BJ (cell line): ENCODE measurements around the gene HSPBP1. TPM values are rescaled to one million over a fixed set of nuclear protein-coding genes. Genes with fewer than 3 reads are reported as not detected.
A peak's percentile ranks its signal among the peaks of the same experiment; 100 is the strongest.

ENCODE experiments used
- CTCF ChIA-PET: fragments of 350-600 bp; formaldehyde crosslinking; extraction: SDS; loops from one replicate; lab custom pipeline; 2021; ENCODE audit warnings: antibody characterized with exemption, inconsistent platforms; lab: Yijun Ruan, JAX
- POLR2A ChIA-PET: fragments of 300-600 bp; sonication (Branson Sonifier 250); formaldehyde crosslinking; extraction: SDS; loops from one replicate; lab custom pipeline; 2021; ENCODE audit warnings: antibody characterized with exemption; lab: Charles Lee
- DNase-seq: peaks from one replicate; pipeline ENCODE4 v3.0.0-alpha.2; 2011; ENCODE audit warnings: low read depth
- H3K27me3 ChIP-seq: 2 replicates; pipeline ENCODE4 v1.6.0; 2011; ENCODE audit warnings: low read length; ENCODE audit not compliant: control insufficient read depth, insufficient read depth
- H3K36me3 ChIP-seq: 2 replicates; pipeline ENCODE4 v1.5.1; 2011; ENCODE audit warnings: low read length; ENCODE audit not compliant: control insufficient read depth, insufficient read depth
- H3K4me3 ChIP-seq: 2 replicates; pipeline ENCODE4 v1.5.1; 2011; ENCODE audit warnings: low read depth, mild to moderate bottlenecking, control low read depth, low read length
- polyA plus RNA-seq: library from polyadenylated mRNA; depleted of rRNA; stranded (reverse); fragments of >200 nt; gene quantifications from 2 replicates; pipeline ENCODE4 v1.2.3, GENCODE V29; 2011; rRNA removed
- small RNA-seq: library from RNA; depleted of rRNA; stranded (forward); fragments of <200 nt; gene quantifications from one replicate; pipeline ENCODE3, GENCODE V24; 2012; ENCODE audit warnings: low replicate concordance, low read depth; ENCODE audit not compliant: insufficient read length
- TF ChIP-seq, protein P1 (sequence below): IDR thresholded peaks from 2 replicates; pipeline ENCODE4 v1.5.1; 2011; ENCODE audit warnings: low read depth, mild to moderate bottlenecking, control low read depth, inconsistent platforms, low read length, moderate library complexity; ENCODE audit not compliant: insufficient read depth

Gene HSPBP1
- polyA plus RNA-seq, 1 experiment = 43.8 TPM

DNA sequence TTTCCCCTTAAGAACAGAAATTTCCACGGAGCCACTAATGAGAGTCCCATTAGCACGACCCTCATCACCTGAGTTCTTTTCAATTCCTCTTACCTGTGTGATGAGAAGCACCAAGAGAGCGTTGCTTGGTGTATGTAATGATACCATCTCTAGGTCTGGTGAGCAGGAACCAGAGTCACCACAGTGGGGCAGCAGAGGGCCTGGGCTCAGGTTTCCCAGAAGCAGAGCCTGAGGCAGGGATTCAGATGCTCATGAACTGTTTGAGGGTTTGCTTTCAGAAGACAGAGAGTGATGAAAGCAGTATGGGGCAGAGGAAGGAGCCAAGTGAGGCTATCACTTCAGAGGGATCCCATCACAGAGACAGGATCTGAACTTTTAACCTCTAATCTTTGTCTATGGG, 67.5 kb downstream of the HSPBP1 start:
- POLR2A ChIA-PET = no interaction called here
- Histone ChIP-seq H3K36me3 (no peaks in the 10 kb centered on the region), H3K4me3 (no peak overlapping the region), H3K27me3 (no peaks in the 10 kb centered on the region)
- no peak for DNase-seq
- TF ChIP-seq, protein P1, sequence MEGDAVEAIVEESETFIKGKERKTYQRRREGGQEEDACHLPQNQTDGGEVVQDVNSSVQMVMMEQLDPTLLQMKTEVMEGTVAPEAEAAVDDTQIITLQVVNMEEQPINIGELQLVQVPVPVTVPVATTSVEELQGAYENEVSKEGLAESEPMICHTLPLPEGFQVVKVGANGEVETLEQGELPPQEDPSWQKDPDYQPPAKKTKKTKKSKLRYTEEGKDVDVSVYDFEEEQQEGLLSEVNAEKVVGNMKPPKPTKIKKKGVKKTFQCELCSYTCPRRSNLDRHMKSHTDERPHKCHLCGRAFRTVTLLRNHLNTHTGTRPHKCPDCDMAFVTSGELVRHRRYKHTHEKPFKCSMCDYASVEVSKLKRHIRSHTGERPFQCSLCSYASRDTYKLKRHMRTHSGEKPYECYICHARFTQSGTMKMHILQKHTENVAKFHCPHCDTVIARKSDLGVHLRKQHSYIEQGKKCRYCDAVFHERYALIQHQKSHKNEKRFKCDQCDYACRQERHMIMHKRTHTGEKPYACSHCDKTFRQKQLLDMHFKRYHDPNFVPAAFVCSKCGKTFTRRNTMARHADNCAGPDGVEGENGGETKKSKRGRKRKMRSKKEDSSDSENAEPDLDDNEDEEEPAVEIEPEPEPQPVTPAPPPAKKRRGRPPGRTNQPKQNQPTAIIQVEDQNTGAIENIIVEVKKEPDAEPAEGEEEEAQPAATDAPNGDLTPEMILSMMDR = peak; percentile 23; the same call in 1 of the 2 replicates
- CTCF ChIA-PET = no interaction called here

Small RNA genes lying within 50 kb of the gene (small RNA-seq; reads per million reads assigned to genes)
- not detected for gene MIR6802
- gene MIR6803 = not detected
- gene MIR6804 = not detected

Other genes starting within 250 kb of the HSPBP1 start
- not detected in 2 replicates for gene GP6, start 241.8 kb downstream of the HSPBP1 start, polyA plus RNA-seq
- gene RDH13, start 217.0 kb downstream of the HSPBP1 start, polyA plus RNA-seq = 5.2 and 6.1 TPM in 2 replicates
- gene EPS8L1, start 204.2 kb downstream of the HSPBP1 start, polyA plus RNA-seq = 3.6 and 4.4 TPM in 2 replicates
- 36.0 and 50.8 TPM in 2 replicates for gene PPP1R12C, start 162.5 kb downstream of the HSPBP1 start, polyA plus RNA-seq
- 10.4 and 10.5 TPM in 2 replicates for gene TNNT1, start 130.9 kb downstream of the HSPBP1 start, polyA plus RNA-seq
- gene TNNI3, start 122.4 kb downstream of the HSPBP1 start, polyA plus RNA-seq = 0.12 TPM in 1 of 2 replicates, not detected in the other
- 0.39 and 0.51 TPM in 2 replicates for gene DNAAF3, start 113.5 kb downstream of the HSPBP1 start, polyA plus RNA-seq
- gene SYT5, start 99.8 kb downstream of the HSPBP1 start, polyA plus RNA-seq = 0.26 and 0.47 TPM in 2 replicates
- gene PTPRH, start 70.6 kb downstream of the HSPBP1 start, polyA plus RNA-seq = 2.2 and 4.3 TPM in 2 replicates
- 0.56 and 1.5 TPM in 2 replicates for gene TMEM86B, start 51.3 kb downstream of the HSPBP1 start, polyA plus RNA-seq
- gene PPP6R1, start 21.1 kb downstream of the HSPBP1 start, polyA plus RNA-seq = 25.9 and 42.5 TPM in 2 replicates
- 10.6 and 12.8 TPM in 2 replicates for gene BRSK1, start 3.9 kb upstream of the HSPBP1 start, polyA plus RNA-seq
- not detected in 2 replicates for gene TMEM150B, start 45.2 kb upstream of the HSPBP1 start, polyA plus RNA-seq
- gene KMT5C, start 59.8 kb upstream of the HSPBP1 start, polyA plus RNA-seq = 3.7 and 6.4 TPM in 2 replicates
- gene COX6B2, start 74.6 kb upstream of the HSPBP1 start, polyA plus RNA-seq = 0.12 and 0.58 TPM in 2 replicates
- 0.02 TPM in 1 of 2 replicates, not detected in the other for gene GARIN5B, start 83.2 kb upstream of the HSPBP1 start, polyA plus RNA-seq
- gene IL11, start 90.4 kb upstream of the HSPBP1 start, polyA plus RNA-seq = 11.9 and 16.4 TPM in 2 replicates
- 0.93 and 1.3 TPM in 2 replicates for gene TMEM190, start 96.7 kb upstream of the HSPBP1 start, polyA plus RNA-seq
- gene TMEM238, start 104.2 kb upstream of the HSPBP1 start, polyA plus RNA-seq = 0.10 and 0.15 TPM in 2 replicates
- gene RPL28, start 105.8 kb upstream of the HSPBP1 start, polyA plus RNA-seq = 485 and 838 TPM in 2 replicates
- gene UBE2S, start 127.7 kb upstream of the HSPBP1 start, polyA plus RNA-seq = 47.7 and 79.4 TPM in 2 replicates
- not detected in 2 replicates for gene SHISA7, start 163.2 kb upstream of the HSPBP1 start, polyA plus RNA-seq
- 93.8 and 123 TPM in 2 replicates for gene ISOC2, start 181.5 kb upstream of the HSPBP1 start, polyA plus RNA-seq
- gene C19orf85, start 184.6 kb upstream of the HSPBP1 start, polyA plus RNA-seq = not detected in 2 replicates
- gene ZNF628, start 196.5 kb upstream of the HSPBP1 start, polyA plus RNA-seq = 0.36 and 0.48 TPM in 2 replicates
- gene NAT14, start 205.1 kb upstream of the HSPBP1 start, polyA plus RNA-seq = 20.4 and 34.8 TPM in 2 replicates
- gene SSC5D, start 208.3 kb upstream of the HSPBP1 start, polyA plus RNA-seq = 5.5 and 8.2 TPM in 2 replicates